Measurements from ENCODE around the gene MAPK8IP2. TPM values are rescaled to one million over a fixed set of nuclear protein-coding genes. Genes with fewer than 3 reads are reported as not detected.
A peak's percentile ranks its signal among the peaks of the same experiment; 100 is the strongest.

MAPK8IP2 gene
- total and polyA plus RNA-seq, 2 of the 13 experiments (the other 11 are each of a cell fraction or from before 2014, with no cell fraction given) = 1.3 to 2.6 TPM

- POLR2A ChIA-PET = no interaction called here
- H3K4me1 ChIP-seq (ENCODE audit: insufficient read depth, low read length) = peaks cover 26% of the 10 kb centered on the region
- H4K20me1 ChIP-seq (ENCODE audit: insufficient read depth, low read length) = no peaks in the 10 kb centered on the region
- peaks cover 0 to 3% of the 10 kb centered on the region in 2 experiments; a peak in 2 of 5 replicates for H3K36me3 ChIP-seq (replicated peaks in 1 of 2; ENCODE audit: control insufficient read depth in 1 of 2, insufficient read depth in 2 of 2, low read length in 2 of 2)
- FAIRE-seq (no peak), ATAC-seq (no peak), DNase-seq (ENCODE audit: low spot score) (no peak)
- intact Hi-C loops (cut with micrococcal nuclease; ENCODE audit: unreplicated experiment) (no loop called here), in situ Hi-C loops (cut with HindIII; ENCODE audit: extremely low pct_ligation_motif_present, low pct_unique_long_range_greater_than_20kb) (loop anchor here (5.0 kb wide), 2 partner anchors 33 to 118 kb away; no protein-coding TSS in a partner anchor)
- H3K27me3 ChIP-seq (ENCODE audit: control insufficient read depth in 1 of 2, insufficient read depth in 2 of 2, low read length in 2 of 2) = no peaks in the 10 kb centered on the region
- H3K9ac ChIP-seq (ENCODE audit: insufficient read depth, low read depth, low read length) = no peak overlapping the region
- WGBS (ENCODE audit: low lambda C conversion rate) = 100% methylated on average over 3 of the region's 4 CpGs
- no peak overlapping the region for H3K4me3 ChIP-seq (replicated peaks in 1 of 3; ENCODE audit: insufficient read depth in 1 of 3, low read depth in 2 of 3, low read length in 3 of 3)
- H3K4me2 ChIP-seq (ENCODE audit: low read depth, low read length) = no peak overlapping the region
- CTCF ChIA-PET (ENCODE audit: low intra/inter-chr PET ratio, low total read pairs) = no interaction called here
- H3K27ac ChIP-seq (ENCODE audit: extremely low read length, insufficient read depth, low read length) = no peak overlapping the region
- TF ChIP-seq HNRNPL (IDR thresholded peaks at IDR 0.05; ENCODE audit: low read depth, low read length) = no peak
- no peak for TF ChIP-seq POLR2AphosphoS5 (IDR thresholded peaks at IDR 0.05; ENCODE audit: low read depth, low read length)
- 0 out of 2 replicates have a peak, but pooled peaks have one; percentile 31 for TF ChIP-seq POLR2G (IDR thresholded peaks at IDR 0.05; ENCODE audit: low read depth, low read length)
- H3K9me3 ChIP-seq (ENCODE audit: low read length) = no peaks in the 10 kb centered on the region
- no TSS peak for BruUV-seq (replicated peaks)
- H3K79me2 ChIP-seq (ENCODE audit: insufficient read depth, low read length) = no peaks in the 10 kb centered on the region
- H2AFZ ChIP-seq (ENCODE audit: low read length) = no peak overlapping the region
Measured at GRCh38 chr22:50579752-50580151, 20.8 kb upstream of the MAPK8IP2 start.

DNA sequence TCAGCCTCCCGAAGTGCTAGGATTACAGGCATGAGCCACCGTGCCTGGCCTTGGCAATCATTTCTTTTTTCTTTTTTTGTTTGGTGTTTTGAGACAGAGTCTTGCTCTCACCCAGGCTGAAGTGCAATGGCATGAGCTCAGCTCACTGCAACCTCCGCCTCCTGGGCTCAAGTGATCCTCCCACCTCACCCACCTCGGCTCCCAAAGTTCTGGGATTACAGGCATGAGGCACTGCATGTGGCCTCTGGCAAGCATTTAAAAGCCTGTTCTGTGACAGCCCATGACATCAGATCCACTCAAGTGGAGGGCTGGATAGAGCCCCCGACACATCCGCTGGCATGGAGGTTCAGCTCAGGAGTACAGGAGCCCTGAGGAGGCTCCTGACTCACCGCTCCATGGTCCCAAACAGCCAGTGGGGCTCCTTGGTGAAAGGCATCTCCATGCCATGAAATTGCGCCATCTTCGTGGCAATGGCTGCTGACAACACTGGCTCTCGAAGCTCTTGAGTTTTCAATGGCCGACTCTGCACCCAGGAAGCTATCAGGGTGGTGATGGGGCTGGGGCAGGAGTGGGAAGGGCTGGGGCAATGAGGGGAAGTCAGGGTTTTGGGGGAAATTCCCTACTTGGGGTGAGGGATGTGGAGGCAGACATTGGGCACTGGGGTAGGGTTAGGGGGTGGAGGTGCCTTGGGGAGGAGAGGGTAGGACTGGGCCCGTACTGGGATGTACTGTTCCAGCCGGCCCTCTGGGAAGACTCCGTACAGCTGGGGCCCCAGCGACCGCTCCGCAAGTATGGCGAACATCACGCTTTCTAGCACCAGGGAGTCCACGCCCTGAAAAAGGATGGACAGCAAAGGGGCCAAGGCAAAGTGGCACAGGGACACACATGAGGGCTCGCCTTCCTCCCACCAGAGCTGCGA is 19.3 kb upstream of the MAPK8IP2 start:
- Histone ChIP-seq H3K27ac (ENCODE audit: extremely low read length, insufficient read depth, low read length) (peak overlapping the region; percentile 98), H4K20me1 (ENCODE audit: insufficient read depth, low read length) (no peaks in the 10 kb centered on the region), H3K27me3 (ENCODE audit: control insufficient read depth in 1 of 2, insufficient read depth in 2 of 2, low read length in 2 of 2) (no peaks in the 10 kb centered on the region), H3K9me3 (ENCODE audit: low read length) (no peaks in the 10 kb centered on the region), H3K4me3 (replicated peaks in 1 of 3; ENCODE audit: insufficient read depth in 1 of 3, low read depth in 2 of 3, low read length in 3 of 3) (peak overlapping the region; percentile 68 to 91 (median 86); a peak in 5 of 6 replicates), H3K79me2 (ENCODE audit: insufficient read depth, low read length) (no peaks in the 10 kb centered on the region), H3K4me1 (ENCODE audit: insufficient read depth, low read length) (peaks cover 32% of the 10 kb centered on the region), H2AFZ (ENCODE audit: low read length) (no peak overlapping the region), H3K36me3 (replicated peaks in 1 of 2; ENCODE audit: control insufficient read depth in 1 of 2, insufficient read depth in 2 of 2, low read length in 2 of 2) (peaks cover 0 to 3% of the 10 kb centered on the region in 2 experiments; a peak in 2 of 5 replicates), H3K4me2 (ENCODE audit: low read depth, low read length) (peak overlapping the region; percentile 92), H3K9ac (ENCODE audit: insufficient read depth, low read depth, low read length) (peak overlapping the region; percentile 94)
- TF ChIP-seq LRRFIP1 (CRISPR knock-in tag; conservative IDR thresholded peaks at IDR 0.05) (no peak), CEBPB (IDR thresholded peaks at IDR 0.05; ENCODE audit: borderline replicate concordance, low read depth, low read length) (peak; percentile 30; the same call in 1 of the 2 replicates), DR1 (CRISPR knock-in tag; IDR thresholded peaks at IDR 0.05) (no peak), ZNF7 (CRISPR knock-in tag; IDR thresholded peaks at IDR 0.05) (no peak), ZNF607 (CRISPR knock-in tag; IDR thresholded peaks at IDR 0.05; ENCODE audit: borderline replicate concordance) (0 out of 2 replicates have a peak, but pooled peaks have one; percentile 30), NCOA1 (CRISPR knock-in tag; IDR thresholded peaks at IDR 0.05) (no peak)
- TF ChIP-seq, protein P1, sequence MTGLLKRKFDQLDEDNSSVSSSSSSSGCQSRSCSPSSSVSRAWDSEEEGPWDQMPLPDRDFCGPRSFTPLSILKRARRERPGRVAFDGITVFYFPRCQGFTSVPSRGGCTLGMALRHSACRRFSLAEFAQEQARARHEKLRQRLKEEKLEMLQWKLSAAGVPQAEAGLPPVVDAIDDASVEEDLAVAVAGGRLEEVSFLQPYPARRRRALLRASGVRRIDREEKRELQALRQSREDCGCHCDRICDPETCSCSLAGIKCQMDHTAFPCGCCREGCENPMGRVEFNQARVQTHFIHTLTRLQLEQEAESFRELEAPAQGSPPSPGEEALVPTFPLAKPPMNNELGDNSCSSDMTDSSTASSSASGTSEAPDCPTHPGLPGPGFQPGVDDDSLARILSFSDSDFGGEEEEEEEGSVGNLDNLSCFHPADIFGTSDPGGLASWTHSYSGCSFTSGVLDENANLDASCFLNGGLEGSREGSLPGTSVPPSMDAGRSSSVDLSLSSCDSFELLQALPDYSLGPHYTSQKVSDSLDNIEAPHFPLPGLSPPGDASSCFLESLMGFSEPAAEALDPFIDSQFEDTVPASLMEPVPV (CRISPR knock-in tag; IDR thresholded peaks at IDR 0.05) = no peak
- TF ChIP-seq, protein P2, sequence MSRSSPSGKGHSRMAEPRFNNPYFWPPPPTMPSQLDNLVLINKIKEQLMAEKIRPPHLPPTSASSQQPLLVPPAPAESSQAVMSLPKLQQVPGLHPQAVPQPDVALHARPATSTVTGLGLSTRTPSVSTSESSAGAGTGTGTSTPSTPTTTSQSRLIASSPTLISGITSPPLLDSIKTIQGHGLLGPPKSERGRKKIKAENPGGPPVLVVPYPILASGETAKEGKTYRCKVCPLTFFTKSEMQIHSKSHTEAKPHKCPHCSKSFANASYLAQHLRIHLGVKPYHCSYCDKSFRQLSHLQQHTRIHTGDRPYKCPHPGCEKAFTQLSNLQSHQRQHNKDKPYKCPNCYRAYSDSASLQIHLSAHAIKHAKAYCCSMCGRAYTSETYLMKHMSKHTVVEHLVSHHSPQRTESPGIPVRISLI (CRISPR knock-in tag; IDR thresholded peaks at IDR 0.05; ENCODE audit: borderline replicate concordance) = no peak
- ATAC-seq (no peak), FAIRE-seq (no peak), DNase-seq (ENCODE audit: low spot score) (no peak)
- ChIA-PET CTCF (ENCODE audit: low intra/inter-chr PET ratio, low total read pairs) (no interaction called here), POLR2A (interaction anchor here (0.7 to 2.7 kb wide), 7 partner anchors 9 to 69 kb away, joined by 3 to 30 read pairs (median 15); partner anchors contain the start of genes SCO2 and SYCE3)
- in situ Hi-C loops (cut with HindIII; ENCODE audit: extremely low pct_ligation_motif_present, low pct_unique_long_range_greater_than_20kb) = loop anchor here (5.0 kb wide), 1 partner anchor 116 kb away; no protein-coding TSS in a partner anchor
- BruUV-seq (replicated peaks) = TSS peak; percentile 66
- intact Hi-C loops (cut with micrococcal nuclease; ENCODE audit: unreplicated experiment) = no loop called here
- 93% methylated on average over 22 of the region's 22 CpGs for WGBS (ENCODE audit: low lambda C conversion rate)
